ENCODE data around the gene TRNP1. TPM values are rescaled to one million over a fixed set of nuclear protein-coding genes. Genes with fewer than 3 reads are reported as not detected.
A peak's percentile ranks its signal among the peaks of the same experiment; 100 is the strongest.

The TRNP1 gene
- total RNA-seq, 2 donors from 2014 or later: 10.7 to 13.2 TPM

GRCh38 chr1:26998429-26999300, 5.2 kb downstream of the TRNP1 start:
- DNase-seq (ENCODE audit: low spot score): no peak
- intact Hi-C loops (cut with DNase I): loop anchor here in 1 of 2 donors (5.0 kb wide), 2 partner anchors 44 to 99 kb away; no protein-coding TSS in a partner anchor

DNA sequence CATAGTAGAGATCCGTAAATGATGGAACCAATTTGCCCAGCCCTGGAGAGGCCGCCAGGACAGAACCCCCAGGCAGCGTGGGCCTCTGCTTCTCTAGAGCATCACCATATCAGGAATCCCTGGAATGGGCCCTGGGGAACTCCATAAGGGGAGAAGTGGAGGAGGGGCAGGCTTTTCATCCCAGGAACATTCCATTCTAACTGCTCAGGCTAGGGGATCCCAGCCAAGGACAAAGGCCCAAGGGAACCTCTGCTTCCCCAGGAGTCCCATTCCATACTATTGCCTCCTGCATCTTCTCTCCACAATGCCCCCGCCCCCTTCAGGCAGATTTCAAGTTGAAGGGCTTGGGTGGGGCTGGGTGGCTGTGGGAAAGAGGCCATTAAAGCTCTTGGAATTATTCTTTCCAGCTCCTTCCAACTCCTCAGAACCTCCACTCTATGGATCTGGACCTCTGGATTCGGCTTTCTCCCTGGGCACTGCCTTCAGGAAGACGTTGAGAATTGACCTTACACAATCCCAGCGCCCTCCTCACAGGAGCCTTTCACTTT, 6.0 kb downstream of the TRNP1 start:
- intact Hi-C loops (cut with DNase I): loop anchor here in 1 of 2 donors (5.0 kb wide), 2 partner anchors 43 to 98 kb away; no protein-coding TSS in a partner anchor
- peak; percentile 88 for DNase-seq (ENCODE audit: low spot score)

DNA sequence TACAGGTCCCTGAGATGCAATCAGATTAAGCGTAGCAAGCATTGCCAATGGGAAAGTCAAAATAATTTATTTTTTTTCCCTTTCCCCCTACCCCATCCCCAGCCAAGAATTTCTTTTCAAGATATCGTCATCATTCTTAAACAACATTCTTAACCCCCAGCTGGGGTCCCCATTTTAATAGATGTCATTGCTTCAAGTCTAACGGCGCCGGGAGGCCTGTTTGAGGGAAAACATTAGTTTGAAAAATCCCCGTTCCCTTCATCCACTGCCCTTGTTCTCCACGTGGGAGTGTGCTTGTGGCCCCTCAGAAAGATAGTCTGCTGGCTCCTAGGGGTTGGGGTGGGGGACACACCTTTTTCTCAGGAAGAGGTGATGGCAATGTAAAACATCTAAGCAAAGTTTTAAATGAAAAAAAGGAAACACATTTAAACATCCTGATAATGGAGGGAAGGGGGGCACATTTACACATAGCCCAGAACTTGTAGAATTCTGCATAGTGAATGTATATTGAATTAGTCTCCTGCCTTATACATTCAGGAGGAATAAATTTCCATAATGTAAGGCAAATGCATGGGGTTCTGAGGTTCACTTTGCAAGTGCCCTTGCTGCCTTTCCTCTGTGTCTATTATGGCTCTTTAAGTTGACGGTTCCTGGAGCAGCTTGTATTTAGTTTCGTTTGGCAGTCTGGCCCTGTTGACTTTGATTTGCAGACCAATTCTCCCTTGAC, 6.8 kb downstream of the TRNP1 start:
- intact Hi-C loops (cut with DNase I): no loop called here

DNA sequence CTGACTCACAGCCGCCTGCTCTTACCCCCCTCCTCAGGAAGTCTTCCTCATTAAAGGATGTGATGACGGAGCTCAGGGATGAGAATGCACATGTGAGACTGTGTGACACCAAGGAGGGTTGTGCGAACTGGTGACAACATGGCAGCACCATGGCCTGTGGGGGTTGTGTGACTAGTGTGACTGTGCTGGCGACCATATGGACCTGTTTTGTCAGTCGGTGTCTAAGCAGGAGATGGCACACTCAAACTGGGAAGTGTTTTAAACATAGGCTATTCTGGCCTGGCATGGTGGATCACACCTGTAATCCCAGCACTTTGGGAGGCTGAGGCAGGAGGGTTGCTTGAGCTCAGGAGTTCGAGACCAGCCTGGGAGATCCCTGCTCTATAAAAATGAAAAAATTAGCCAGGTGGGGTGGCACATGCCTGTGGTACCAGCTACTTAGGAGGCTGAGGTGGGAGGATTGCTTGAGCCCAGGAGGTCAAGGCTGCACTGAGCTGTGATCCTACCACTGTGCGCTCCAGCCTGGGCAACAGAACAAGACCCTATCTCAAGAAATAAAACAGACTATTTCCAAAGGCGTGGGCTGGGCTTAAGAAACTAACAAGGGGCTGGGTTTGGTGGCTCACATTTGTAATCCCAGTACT, 7.4 kb downstream of the TRNP1 start:
- intact Hi-C loops (cut with DNase I): no loop called here
- no peak for DNase-seq (ENCODE audit: low spot score)

More for the DNA sequence above, 6.8 kb downstream of the TRNP1 start:
- no peak for DNase-seq (ENCODE audit: low spot score)

GRCh38 chr1:27001570-27002360, 8.3 kb downstream of the TRNP1 start:
- DNase-seq (ENCODE audit: low spot score): no peak
- intact Hi-C loops (cut with DNase I): no loop called here

DNA sequence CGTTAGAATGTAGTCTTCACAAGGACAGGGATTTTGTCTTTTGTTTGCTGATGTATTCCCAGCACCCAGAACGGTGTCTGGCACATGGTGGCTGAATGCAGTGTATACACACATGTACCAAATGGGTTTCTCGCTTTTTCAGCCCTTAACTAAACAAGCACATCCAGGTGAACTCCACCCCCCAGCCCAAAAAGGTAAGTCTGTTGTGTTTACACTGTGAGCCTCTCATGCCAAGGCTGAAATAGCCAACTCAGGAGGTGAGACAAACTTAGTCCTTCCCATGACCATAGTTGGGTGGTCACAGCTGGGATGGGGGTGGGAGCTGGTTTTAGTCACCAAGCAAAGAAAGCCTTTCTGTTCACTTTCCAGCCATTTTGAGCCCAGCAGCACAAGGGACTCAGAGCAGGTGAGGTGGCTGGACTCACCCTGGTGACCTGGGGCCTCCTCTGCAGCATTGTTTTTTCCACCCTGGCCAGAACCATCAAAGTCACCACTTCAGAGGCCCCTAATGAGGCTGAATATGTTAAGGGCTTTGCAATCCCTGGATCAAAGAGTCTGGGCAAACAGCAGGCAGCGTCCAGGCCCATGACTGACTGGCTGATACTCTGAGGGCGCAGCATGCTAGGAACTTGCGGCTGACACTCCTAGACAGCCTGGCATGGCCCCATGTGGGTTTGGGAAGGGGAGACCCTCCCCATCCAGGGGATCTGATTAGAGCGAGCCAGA, 10.4 kb downstream of the TRNP1 start:
- no peak for DNase-seq (ENCODE audit: low spot score)
- intact Hi-C loops (cut with DNase I): loop anchor here in 1 of 2 donors (1.0 kb wide), 1 partner anchor 50 kb away; no protein-coding TSS in a partner anchor

- intact Hi-C loops (cut with DNase I): loop anchor here in 1 of 2 donors (1.0 kb wide), 1 partner anchor 50 kb away; no protein-coding TSS in a partner anchor
- DNase-seq (ENCODE audit: low spot score): no peak
Measured at GRCh38 chr1:27004471-27005165, 11.1 kb downstream of the TRNP1 start.

- intact Hi-C loops (cut with DNase I): no loop called here
- DNase-seq (ENCODE audit: low spot score): no peak
Measured at GRCh38 chr1:27005166-27005530, 11.7 kb downstream of the TRNP1 start.

GRCh38 chr1:27005648-27006496, 12.4 kb downstream of the TRNP1 start:
- no peak for DNase-seq (ENCODE audit: low spot score)
- intact Hi-C loops (cut with DNase I): no loop called here

- DNase-seq (ENCODE audit: low spot score): no peak
- intact Hi-C loops (cut with DNase I): no loop called here
Measured at GRCh38 chr1:27006683-27007082, 13.2 kb downstream of the TRNP1 start.

DNA sequence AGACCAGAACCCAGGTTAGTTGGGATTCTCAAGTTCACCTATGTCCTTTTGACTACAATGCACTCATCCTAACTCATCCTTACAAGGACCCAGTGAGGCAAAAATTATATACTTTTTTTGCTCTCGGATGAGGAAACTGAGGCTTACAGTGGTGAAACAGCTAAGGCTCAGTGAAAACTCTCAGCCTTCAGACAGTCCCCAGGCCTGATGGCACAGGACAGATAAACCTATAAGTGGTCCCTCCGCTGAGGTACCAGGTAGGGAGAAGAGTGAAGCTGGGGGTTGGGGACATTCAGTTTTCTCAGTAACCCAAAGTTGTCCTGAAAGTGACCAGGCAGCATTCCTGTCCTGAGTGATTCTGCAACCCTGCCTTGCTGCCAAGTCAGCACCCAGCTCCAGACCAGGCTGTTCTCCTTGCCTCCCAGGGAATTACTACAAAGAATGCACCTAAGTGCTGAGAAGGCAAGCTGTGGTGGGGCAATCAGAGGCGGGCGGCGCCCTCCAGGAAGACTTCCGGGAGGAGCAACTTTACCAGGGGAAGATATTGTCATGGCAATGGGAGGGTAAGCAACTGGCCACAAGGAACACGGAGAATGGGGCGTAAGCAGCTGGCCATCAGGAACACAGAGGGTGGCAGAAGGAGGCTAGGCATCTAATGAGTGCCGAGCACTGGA, 14.6 kb downstream of the TRNP1 start:
- intact Hi-C loops (cut with DNase I): no loop called here

DNA sequence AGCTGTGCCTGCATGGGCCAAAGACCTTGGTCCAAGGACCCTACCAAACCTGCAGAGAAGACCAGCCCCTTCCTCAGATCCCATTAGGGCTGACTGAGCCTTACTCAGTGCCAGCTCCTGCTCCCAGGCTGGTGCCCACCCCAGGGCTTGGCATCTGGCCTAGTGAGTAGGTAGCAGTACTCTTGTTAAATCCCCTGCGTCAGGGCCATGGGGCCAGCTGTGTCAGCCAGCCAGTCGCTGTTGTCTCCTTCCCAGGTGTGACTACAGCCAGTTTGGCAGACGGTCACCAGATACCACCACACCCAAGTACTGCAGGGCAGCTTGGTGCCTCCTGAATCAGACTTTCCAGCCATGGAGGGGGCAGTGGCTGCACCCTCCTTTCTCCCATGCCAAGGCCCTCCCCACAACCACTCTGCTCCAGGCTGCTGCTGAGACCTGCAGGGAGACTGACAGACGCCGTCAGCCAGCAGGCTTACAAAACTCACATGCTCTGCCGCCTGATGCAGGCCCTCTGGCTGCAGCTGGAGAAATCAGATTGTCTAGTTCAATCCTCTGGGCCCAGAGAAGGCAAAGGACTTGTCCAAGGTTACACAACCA, 16.2 kb downstream of the TRNP1 start:
- intact Hi-C loops (cut with DNase I): no loop called here

More for the DNA sequence above, 14.6 kb downstream of the TRNP1 start:
- DNase-seq (ENCODE audit: low spot score): no peak

GRCh38 chr1:27010226-27010994, 16.9 kb downstream of the TRNP1 start:
- intact Hi-C loops (cut with DNase I): no loop called here
- DNase-seq (ENCODE audit: low spot score): no peak

More for the DNA sequence above, 16.2 kb downstream of the TRNP1 start:
- DNase-seq (ENCODE audit: low spot score): no peak

- DNase-seq (ENCODE audit: low spot score): no peak
- intact Hi-C loops (cut with DNase I): no loop called here
Measured at GRCh38 chr1:27011058-27011764, 17.7 kb downstream of the TRNP1 start.

All from posterior vena cava (tissue), 2 donors.